ENCODE data around the gene EDIL3. TPM values are rescaled to one million over a fixed set of nuclear protein-coding genes. Genes with fewer than 3 reads are reported as not detected.

The EDIL3 gene
- total RNA-seq (2022; extraction: Qiagen RNA extraction): 0.08 to 0.21 TPM (median 0.12 TPM) in 5 replicates

GRCh38 chr5:84384604-84385575 is at the start of gene EDIL3:
TSS of gene EDIL3 (minus strand) at chr5:84384880. CDS start at chr5:84384374, 506 bp downstream.

